ENCODE data around the gene ZSCAN5C. TPM values are rescaled to one million over a fixed set of nuclear protein-coding genes. Genes with fewer than 3 reads are reported as not detected.
"Not testable (repeated sequence)": the region's sequence is repeated elsewhere in the genome, so short reads cannot be mapped to it uniquely, and the experiment has no call there.

ZSCAN5C gene
- total and polyA plus RNA-seq, 2 donors (not counting 1 experiment from before 2014, with no cell fraction given) = not detected

- peaks cover 6% of the 10 kb centered on the region for H3K4me1 Mint-ChIP-seq
These were observed 16.9 kb downstream of the ZSCAN5C start for GRCh38 chr19:56218961-56219360.

GRCh38 chr19:56221442-56221841 is 19.4 kb downstream of the ZSCAN5C start:
- H3K27ac ChIP-seq (ENCODE audit: low read length in 2 of 2); intact Hi-C loops (cut with micrococcal nuclease); H3K4me1 ChIP-seq (ENCODE audit: control insufficient read depth in 2 of 2, insufficient read depth in 2 of 2, low read length in 2 of 2); H3K27me3 Mint-ChIP-seq; H4K20me1 ChIP-seq (ENCODE audit: control insufficient read depth, insufficient read depth, low read length, poor library complexity, severe bottlenecking); H3K4me3 ChIP-seq (ENCODE audit: control extremely low read depth in 1 of 5, extremely low read depth in 1 of 5, insufficient read depth in 1 of 5, low read depth in 2 of 5, low read length in 4 of 5); H3K27ac Mint-ChIP-seq; H3K79me2 ChIP-seq (ENCODE audit: control insufficient read depth, insufficient read depth, low read length); H3K4me2 ChIP-seq (replicated peaks; ENCODE audit: low read depth, low read length, poor library complexity, severe bottlenecking); H3K9me3 ChIP-seq (ENCODE audit: control extremely low read depth in 1 of 3, control insufficient read depth in 2 of 3, insufficient read depth in 1 of 3, low read length in 2 of 3); ATAC-seq (ENCODE audit: low read depth); DNase-seq; POLR2A ChIA-PET; H3K4me1 Mint-ChIP-seq; H2AFZ ChIP-seq (ENCODE audit: insufficient read depth, low read depth, low read length, poor library complexity, severe bottlenecking); H3K9ac ChIP-seq (ENCODE audit: low read length); H3K4me3 Mint-ChIP-seq; H3K36me3 ChIP-seq (replicated peaks in 1 of 2; ENCODE audit: control extremely low read depth in 1 of 2, control insufficient read depth in 1 of 2, extremely low read depth in 1 of 2, insufficient read depth in 2 of 2, low read length in 1 of 2); H3K9me3 Mint-ChIP-seq (ENCODE audit: insufficient read depth): not testable (repeated sequence)
- peaks cover 0 to 11% (median 4%) of the 10 kb centered on the region in 4 experiments for H3K27me3 ChIP-seq (replicated peaks in 1 of 4; ENCODE audit: control extremely low read depth in 1 of 4, control insufficient read depth in 3 of 4, insufficient read depth in 4 of 4, low read length in 3 of 4)
- WGBS (ENCODE audit: insufficient coverage) = 68% methylated on average over 8 of the region's 9 CpGs
- CTCF ChIA-PET = interaction anchor here (1.1 to 1.6 kb wide), 3 partner anchors 116 to 155 kb away, joined by 3 read pairs; no protein-coding TSS in a partner anchor

More at GRCh38 chr19:56218961-56219360, 16.9 kb downstream of the ZSCAN5C start:
- H3K4me3 ChIP-seq (ENCODE audit: control extremely low read depth in 1 of 5, extremely low read depth in 1 of 5, insufficient read depth in 1 of 5, low read depth in 2 of 5, low read length in 4 of 5) = no peak overlapping the region
- no peaks in the 10 kb centered on the region for H3K9me3 ChIP-seq (ENCODE audit: control extremely low read depth in 1 of 3, control insufficient read depth in 2 of 3, insufficient read depth in 1 of 3, low read length in 2 of 3)
- no peak overlapping the region for H3K9ac ChIP-seq (ENCODE audit: low read length)
- POLR2A ChIA-PET = no interaction called here
- H3K27ac ChIP-seq (ENCODE audit: low read length in 2 of 2) = no peak overlapping the region
- no peak overlapping the region for H2AFZ ChIP-seq (ENCODE audit: insufficient read depth, low read depth, low read length, poor library complexity, severe bottlenecking)
- DNase-seq = no peak
- H3K27me3 ChIP-seq (replicated peaks in 1 of 4; ENCODE audit: control extremely low read depth in 1 of 4, control insufficient read depth in 3 of 4, insufficient read depth in 4 of 4, low read length in 3 of 4) = peaks cover 0 to 11% (median 5%) of the 10 kb centered on the region in 4 experiments
- no peaks in the 10 kb centered on the region for H3K9me3 Mint-ChIP-seq (ENCODE audit: insufficient read depth)
- no peak overlapping the region for H3K27ac Mint-ChIP-seq
- H3K36me3 ChIP-seq (replicated peaks in 1 of 2; ENCODE audit: control extremely low read depth in 1 of 2, control insufficient read depth in 1 of 2, extremely low read depth in 1 of 2, insufficient read depth in 2 of 2, low read length in 1 of 2) = no peaks in the 10 kb centered on the region
- peaks cover 15% of the 10 kb centered on the region for H3K27me3 Mint-ChIP-seq
- no peak overlapping the region for H3K4me3 Mint-ChIP-seq
- intact Hi-C loops (cut with micrococcal nuclease) = no loop called here
- H4K20me1 ChIP-seq (ENCODE audit: control insufficient read depth, insufficient read depth, low read length, poor library complexity, severe bottlenecking) = no peaks in the 10 kb centered on the region
- TF ChIP-seq EZH2 (IDR thresholded peaks at IDR 0.05; ENCODE audit: borderline replicate concordance, insufficient read depth, low read depth, low read length, poor library complexity, severe bottlenecking) = no peak
- TF ChIP-seq CTCF (IDR thresholded peaks at IDR 0.05) = no peak
- no peak for ATAC-seq (ENCODE audit: low read depth)
- WGBS (ENCODE audit: insufficient coverage) = 74% methylated on average over 6 of the region's 10 CpGs
- H3K4me2 ChIP-seq (replicated peaks; ENCODE audit: low read depth, low read length, poor library complexity, severe bottlenecking) = no peak overlapping the region
- peaks cover 4 to 6% of the 10 kb centered on the region in 2 donors for H3K4me1 ChIP-seq (ENCODE audit: control insufficient read depth in 2 of 2, insufficient read depth in 2 of 2, low read length in 2 of 2)
- no peaks in the 10 kb centered on the region for H3K79me2 ChIP-seq (ENCODE audit: control insufficient read depth, insufficient read depth, low read length)
- CTCF ChIA-PET = interaction anchor here (0.7 kb wide), 1 partner anchor 839 kb away, joined by 5 read pairs; no protein-coding TSS in a partner anchor

All from B cell (primary cell).